ENCODE data around the gene CNTD1.
"Not testable (repeated sequence)": the region's sequence is repeated elsewhere in the genome, so short reads cannot be mapped to it uniquely, and the experiment has no call there.

Gene CNTD1

GRCh38 chr17:42853968-42854790 lies 55.5 kb downstream of the CNTD1 start:
- Mint-ChIP-seq H3K27me3 (peaks cover 5% of the 10 kb centered on the region), H3K9me3 (no peaks in the 10 kb centered on the region), H3K36me3 (ENCODE audit: low read depth) (no peaks in the 10 kb centered on the region), H3K27ac (no peak overlapping the region), H3K4me1 (peaks cover 3% of the 10 kb centered on the region), H3K4me3 (no peak overlapping the region)
- DNase-seq (no peak), ATAC-seq (no peak)

GRCh38 chr17:42855048-42855596 lies 56.5 kb downstream of the CNTD1 start:
- H3K9me3 Mint-ChIP-seq = no peaks in the 10 kb centered on the region
- DNase-seq = no peak
- H3K4me1 Mint-ChIP-seq = peaks cover 2% of the 10 kb centered on the region
- H3K27me3 Mint-ChIP-seq = peaks cover 4% of the 10 kb centered on the region
- H3K4me3 Mint-ChIP-seq = no peak overlapping the region
- no peak for ATAC-seq
- H3K27ac Mint-ChIP-seq = no peak overlapping the region
- no peaks in the 10 kb centered on the region for H3K36me3 Mint-ChIP-seq (ENCODE audit: low read depth)

GRCh38 chr17:42856093-42856492 lies 57.4 kb downstream of the CNTD1 start:
- not testable (repeated sequence) for DNase-seq; ATAC-seq; H3K27ac Mint-ChIP-seq; H3K4me1 Mint-ChIP-seq; H3K9me3 Mint-ChIP-seq; H3K36me3 Mint-ChIP-seq (ENCODE audit: low read depth); H3K27me3 Mint-ChIP-seq; H3K4me3 Mint-ChIP-seq

DNA sequence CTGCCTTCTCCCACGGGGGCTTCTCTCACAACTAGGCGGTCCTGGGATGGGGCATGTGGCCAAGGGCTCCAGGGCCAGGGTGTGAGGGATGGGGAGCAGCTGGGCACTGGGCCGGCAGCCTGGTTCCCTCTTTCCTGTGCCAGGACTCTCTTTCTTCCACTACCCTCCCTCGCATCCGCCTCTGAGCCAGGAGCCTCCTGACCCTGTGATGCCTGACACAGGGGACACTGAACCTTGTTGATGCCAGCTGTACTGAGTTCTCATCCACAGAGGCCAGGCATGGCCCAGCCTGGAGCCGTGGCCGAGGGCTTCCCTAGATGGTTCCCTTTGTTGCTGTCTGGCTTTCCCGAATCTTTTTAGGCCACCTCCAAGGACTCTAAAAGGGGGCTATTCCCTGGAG lies 57.9 kb downstream of the CNTD1 start:
- not testable (repeated sequence) for H3K36me3 Mint-ChIP-seq (ENCODE audit: low read depth); DNase-seq; ATAC-seq; H3K27me3 Mint-ChIP-seq; H3K27ac Mint-ChIP-seq; H3K9me3 Mint-ChIP-seq; H3K4me1 Mint-ChIP-seq; H3K4me3 Mint-ChIP-seq

DNA sequence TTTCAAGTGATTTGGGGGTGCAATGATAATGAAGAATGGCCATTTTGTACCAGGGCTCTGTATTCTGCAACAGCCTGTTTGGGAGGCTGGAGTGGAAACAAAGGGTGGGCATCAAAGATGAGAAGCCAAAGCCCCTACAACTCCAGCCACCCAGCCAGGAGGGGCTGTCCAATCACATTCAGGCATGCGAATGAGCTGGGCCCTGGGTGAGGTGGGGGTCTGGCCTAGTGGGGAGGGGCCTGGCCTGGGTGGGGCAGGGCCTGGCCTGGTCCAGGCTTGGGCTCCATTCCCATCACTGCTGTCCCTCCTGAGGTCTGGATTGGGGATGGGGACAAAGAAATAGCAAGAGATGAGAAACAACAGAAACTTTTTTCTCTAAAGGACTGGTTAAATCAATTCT lies 58.7 kb downstream of the CNTD1 start:
- DNase-seq = no peak
- Mint-ChIP-seq H3K27me3 (peaks cover 4% of the 10 kb centered on the region), H3K36me3 (ENCODE audit: low read depth) (no peaks in the 10 kb centered on the region), H3K9me3 (no peaks in the 10 kb centered on the region), H3K27ac (no peak overlapping the region), H3K4me3 (no peak overlapping the region), H3K4me1 (no peaks in the 10 kb centered on the region)
- ATAC-seq = no peak
